AG08396 (cell line): ENCODE data around the gene CTSF.
"Not testable (repeated sequence)": the region's sequence is repeated elsewhere in the genome, so short reads cannot be mapped to it uniquely, and the experiment has no call there.

Experiments used
- DNase-seq: peaks from one replicate; pipeline ENCODE4 v3.0.0; 2012; ENCODE audit warnings: low spot score, mixed read lengths

The CTSF gene

GRCh38 chr11:66589996-66590675 lies 21.7 kb upstream of the CTSF start:
- DNase-seq = no peak

GRCh38 chr11:66589315-66589714 lies 20.9 kb upstream of the CTSF start:
- not testable (repeated sequence) for DNase-seq

DNA sequence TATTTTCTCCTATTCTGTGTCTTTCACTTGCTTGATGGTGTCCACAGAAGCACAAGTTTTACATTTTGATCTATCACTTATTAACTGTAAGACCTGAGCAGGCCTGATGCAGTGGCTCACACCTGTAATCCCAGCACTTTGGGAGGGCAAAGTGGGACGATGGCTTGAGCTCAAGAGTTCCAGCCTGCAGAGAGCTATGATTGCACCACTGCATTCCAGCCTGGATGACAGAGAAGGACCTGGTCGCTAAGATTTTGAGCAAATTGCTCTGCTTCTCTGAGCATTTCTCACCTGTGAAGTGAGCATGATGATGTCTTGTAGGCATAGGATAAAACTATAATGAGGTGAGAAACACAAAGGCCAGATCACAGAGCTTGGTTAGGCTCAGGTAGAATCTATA lies 17.7 kb upstream of the CTSF start:
- DNase-seq = no peak

DNA sequence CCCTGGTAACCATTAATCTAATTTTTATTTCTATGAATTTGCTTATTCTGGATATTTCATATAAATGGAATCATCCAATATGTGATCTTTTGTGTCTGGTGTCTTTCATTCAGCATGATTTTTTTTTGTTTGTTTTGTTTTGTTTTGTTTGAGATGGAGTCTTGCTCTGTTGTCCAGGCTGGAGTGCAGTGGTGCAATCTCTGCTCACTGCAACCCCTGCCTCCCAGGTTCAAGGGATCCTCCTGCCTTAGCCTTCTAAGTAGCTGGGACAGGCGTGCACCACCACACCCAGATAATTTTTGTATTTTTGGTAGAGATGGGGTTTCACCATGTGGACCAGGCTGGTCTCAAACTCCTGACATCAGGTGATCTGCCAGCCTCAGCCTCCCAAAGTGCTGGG lies 17.0 kb upstream of the CTSF start:
- not testable (repeated sequence) for DNase-seq

GRCh38 chr11:66582565-66583147 lies 14.2 kb upstream of the CTSF start:
- not testable (repeated sequence) for DNase-seq

DNA sequence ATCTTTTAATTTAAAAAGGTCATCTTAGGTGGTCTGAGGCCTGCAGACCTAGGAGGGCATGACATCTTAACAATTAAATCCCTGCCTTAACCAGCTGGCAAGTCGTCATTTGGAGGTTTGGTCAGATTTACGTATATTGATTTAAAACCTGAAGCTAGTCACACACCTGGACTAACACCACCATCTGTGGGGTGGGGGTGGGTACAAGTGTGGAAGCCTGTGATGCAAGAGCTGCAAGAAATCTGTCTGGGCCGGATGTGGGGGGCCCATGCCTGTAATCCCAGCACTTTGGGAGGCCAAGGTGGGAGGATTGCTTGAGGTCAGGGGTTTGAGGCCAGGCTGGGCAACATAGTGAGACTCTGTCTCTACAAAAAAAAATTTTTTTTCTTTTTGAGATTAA lies 12.9 kb upstream of the CTSF start:
- DNase-seq = no peak

- DNase-seq = no peak
Observed at GRCh38 chr11:66580803-66581202, 12.4 kb upstream of the CTSF start.

GRCh38 chr11:66579017-66579606 lies 10.7 kb upstream of the CTSF start:
- peak; percentile 92 for DNase-seq

DNA sequence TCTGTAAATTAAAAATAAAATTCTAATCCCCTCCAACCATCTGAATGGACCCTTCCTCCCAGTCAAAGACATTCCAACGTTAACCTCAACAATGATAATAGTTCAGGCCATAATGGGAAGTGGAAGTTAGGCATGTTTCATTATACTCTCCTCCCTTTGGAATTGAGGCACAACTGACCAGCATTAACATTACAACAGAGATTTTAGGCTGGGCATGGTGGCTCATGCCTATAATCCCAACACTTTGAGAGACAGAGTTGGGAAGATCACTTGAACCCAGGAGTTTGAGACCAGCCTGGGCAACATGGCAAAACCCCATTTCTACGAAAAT lies 2.4 kb upstream of the CTSF start:
- no peak for DNase-seq

- DNase-seq = no peak
Observed at GRCh38 chr11:66570079-66570849, 1.9 kb upstream of the CTSF start.

DNA sequence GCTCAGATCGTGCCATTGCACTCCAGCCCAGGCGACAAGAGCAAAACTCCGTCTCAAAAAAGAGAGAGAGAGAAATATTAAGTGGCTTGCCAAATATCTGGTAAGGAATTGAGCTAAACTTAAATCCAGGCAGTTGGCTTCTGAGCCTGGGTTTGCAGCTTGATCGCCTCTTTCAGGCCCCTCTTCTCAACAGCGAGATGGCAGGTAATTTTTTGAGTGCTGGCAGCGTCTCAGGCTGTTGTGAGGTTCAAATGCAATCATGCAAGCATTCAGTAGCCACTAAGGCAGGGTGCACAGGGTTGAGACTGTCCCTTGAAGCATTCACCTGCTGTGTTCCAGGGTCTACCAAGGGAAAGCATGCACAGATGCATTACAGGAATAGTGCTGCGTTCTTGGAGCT lies 670 bp upstream of the CTSF start:
- no peak for DNase-seq

DNA sequence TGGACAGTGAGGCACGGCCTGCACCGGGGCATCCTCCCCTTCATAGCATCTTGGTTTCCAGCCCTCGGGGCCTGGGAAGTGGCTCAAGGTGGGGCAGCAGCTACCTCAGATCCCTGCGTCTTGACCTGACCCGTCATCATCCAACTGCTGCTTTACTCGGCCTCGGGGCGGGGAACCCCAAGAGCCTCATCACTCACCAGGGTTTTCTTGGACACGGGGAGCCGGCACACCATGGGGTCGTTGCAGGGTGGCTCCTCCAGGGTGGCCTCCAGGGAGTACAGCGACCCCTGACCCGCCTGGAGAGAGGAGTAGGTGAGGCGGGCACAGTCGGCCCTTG lies 651 bp downstream of the CTSF start:
- no peak for DNase-seq

DNA sequence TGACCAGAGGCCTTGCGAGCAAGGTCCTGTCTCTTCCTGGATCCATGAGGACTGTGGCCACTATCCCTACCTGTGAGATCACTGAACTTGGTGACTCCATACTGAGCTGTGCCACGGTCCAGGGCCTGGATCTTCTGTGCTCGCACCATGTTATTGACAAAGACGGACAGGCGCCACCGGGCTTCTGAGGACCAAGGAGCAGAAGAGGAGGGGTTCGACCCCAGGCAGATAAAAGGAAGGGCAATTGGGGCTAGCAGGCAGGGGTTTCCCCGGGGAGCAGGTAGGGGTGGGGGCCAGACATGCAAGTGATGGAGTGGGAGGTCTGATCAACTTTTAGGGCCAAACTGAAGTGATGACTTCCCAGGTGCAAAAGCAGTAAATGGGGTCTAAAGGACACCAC lies 2.2 kb downstream of the CTSF start:
- DNase-seq = no peak

DNA sequence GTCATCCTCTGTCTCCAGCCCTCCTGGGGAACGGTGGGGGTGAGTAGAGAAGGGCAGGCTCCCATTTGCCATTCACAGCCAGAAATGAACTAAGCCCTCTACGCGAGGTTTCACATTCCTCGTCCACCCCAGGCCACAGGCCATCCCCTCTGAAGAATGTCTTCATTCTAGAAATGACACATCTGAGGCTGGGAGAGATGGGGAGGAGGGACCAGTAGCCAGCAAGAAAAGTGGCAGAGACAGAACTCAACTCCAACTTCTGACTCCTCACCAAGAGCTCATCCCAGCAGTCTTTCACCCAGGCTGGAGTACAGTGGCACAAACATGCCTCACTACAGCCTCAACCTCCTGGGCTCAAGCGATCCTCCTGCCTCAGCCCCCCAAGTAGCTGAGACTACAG lies 3.4 kb downstream of the CTSF start:
- DNase-seq = no peak

GRCh38 chr11:66564538-66564937 lies 3.9 kb downstream of the CTSF start:
- no peak for DNase-seq

GRCh38 chr11:66563832-66564231 lies 4.6 kb downstream of the CTSF start:
- DNase-seq = no peak

DNA sequence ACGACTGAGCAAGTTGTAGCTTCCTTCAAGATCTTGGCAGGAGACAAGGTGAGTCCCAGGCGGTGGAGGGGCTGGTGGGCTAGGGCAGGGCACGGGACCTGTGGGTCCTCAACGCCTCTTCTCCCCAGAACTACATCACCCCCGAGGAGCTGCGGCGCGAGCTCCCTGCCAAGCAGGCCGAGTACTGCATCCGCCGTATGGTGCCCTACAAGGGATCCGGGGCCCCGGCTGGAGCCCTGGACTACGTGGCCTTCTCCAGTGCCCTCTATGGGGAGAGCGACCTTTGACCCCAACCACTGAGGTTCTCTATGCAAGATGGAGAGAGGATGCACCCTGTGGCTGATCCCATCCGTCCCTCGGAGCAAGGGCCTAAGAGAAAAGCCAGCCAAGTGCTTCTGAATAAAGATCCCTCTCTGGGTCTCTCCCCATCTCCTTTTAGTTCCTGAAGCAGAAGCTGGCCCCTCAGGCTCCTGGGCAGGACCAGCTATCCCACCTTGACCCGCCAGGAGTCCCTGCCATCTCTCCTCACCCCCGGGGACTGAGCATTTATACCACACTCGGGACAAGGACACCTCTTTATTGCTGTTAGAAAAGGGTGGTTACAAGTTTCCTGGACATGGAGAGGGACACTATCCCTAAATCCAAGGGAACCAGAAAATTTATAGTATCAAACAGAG lies 5.4 kb downstream of the CTSF start:
- DNase-seq = no peak

DNA sequence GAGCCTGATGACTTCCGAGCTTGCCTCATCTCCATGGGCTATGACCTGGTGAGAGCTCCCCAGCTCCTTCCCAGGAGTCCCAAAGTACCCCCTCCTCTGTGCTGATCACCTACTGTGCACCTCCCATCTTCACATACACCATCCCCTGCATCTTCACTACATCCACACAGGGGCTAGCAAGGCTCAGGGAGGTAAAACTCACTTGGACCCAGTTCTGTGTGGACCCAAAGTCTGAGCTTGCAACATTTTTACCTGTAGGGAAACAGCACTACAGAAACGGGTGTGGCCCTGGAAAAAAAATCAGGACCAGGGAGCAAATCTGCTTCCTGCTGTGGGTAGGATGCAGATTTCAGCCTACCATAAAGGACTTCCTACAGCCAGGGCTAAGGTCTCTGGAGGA lies 6.1 kb downstream of the CTSF start:
- no peak for DNase-seq

GRCh38 chr11:66561975-66562248 lies 6.5 kb downstream of the CTSF start:
- no peak for DNase-seq

DNA sequence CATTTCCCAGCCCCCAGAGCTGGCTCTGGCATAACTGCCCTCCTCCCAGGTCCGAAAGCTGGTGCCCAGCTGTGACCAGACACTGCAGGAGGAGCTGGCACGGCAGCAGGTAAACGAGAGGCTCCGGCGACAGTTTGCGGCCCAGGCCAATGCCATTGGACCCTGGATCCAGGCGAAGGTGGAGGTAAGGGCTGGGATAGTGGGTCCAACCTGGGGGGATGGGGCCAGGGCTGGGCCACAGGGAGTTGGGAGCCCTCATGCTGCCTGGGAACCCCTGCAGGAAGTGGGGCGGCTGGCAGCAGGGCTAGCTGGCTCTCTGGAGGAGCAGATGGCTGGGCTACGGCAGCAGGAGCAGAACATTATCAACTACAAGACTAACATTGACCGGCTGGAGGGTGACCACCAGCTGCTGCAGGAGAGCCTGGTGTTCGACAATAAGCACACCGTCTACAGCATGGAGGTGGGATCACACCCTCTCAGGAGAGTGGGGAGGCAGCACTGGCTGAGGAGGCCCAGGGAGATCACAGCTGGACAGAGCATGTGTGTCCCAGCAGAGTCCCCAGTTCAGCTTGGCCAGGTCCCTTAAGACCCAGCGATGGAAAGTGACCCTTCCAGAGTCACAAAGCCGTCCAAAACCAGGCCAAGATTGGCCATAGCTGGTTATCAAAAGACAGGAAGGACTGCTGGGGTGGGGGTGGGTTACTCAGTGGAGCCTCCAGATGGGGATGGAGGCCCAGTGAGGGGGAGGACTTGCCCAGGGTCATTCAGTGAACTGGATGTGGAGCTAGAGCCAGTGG lies 7.0 kb downstream of the CTSF start:
- DNase-seq = no peak

DNA sequence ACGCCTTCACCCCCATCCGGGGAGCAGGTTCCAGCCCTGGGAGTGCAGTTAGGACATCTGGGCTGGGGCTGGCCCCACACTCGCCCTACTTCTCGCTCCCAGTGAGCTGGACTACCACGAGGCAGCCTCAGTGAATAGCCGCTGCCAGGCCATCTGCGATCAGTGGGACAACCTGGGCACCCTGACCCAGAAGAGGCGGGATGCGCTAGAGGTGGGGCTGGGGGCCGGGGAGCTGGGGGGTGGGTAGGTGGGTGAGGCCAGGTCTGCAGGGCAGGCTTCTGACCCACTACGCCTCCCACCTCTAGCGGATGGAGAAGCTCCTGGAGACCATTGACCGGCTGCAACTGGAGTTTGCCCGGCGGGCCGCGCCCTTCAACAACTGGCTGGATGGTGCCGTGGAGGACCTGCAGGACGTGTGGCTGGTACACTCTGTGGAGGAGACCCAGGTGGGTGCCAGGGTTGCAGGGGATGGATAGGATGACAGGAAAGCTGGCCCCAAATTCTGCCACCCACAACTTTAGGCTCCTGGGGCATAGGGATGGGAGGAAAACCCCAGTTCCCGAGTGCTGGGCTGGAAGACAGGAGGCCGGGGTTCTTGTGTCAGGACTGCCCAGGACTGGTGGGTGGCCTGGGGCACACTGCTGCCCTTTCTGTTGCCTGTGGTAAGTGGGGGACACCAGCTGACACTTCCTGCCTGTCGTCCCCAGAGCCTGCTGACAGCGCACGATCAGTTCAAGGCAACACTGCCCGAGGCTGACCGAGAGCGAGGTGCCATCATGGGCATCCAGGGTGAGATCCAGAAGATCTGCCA lies 8.3 kb downstream of the CTSF start:
- DNase-seq = no peak
